Coronary artery (tissue), 2 donors: ENCODE measurements around the gene SCML2.
"Not testable (repeated sequence)": the region's sequence is repeated elsewhere in the genome, so short reads cannot be mapped to it uniquely, and the experiment has no call there.

Experiments
- DNase-seq: peaks from one replicate; pipeline ENCODE4 v3.0.0-alpha.2; 2017; ENCODE audit warnings: low spot score
- H3K27ac ChIP-seq, 2 donors: fragments of 200-600 bp; sonication (generic); one replicate each; pipeline ENCODE4 v1.5.1; 2016 to 2019
- H3K4me3 ChIP-seq: fragments of 200-600 bp; sonication (generic); 2 replicates; pipeline ENCODE4 v1.5.1; 2016; ENCODE audit warnings: mild to moderate bottlenecking, moderate library complexity
- CTCF ChIP-seq: fragments of 200-600 bp; sonication (generic); IDR thresholded peaks from one replicate; pipeline ENCODE4 v1.5.1; 2019; ENCODE audit warnings: antibody characterized with exemption

The SCML2 gene

GRCh38 chrX:18354369-18355223, at the start of gene SCML2:
TSS of gene SCML2 (minus strand) at chrX:18354688. CDS start at chrX:18334071, 20,617 bp downstream.
- Histone ChIP-seq H3K27ac (peak within 1 kb of the TSS in 1 of 2 donors; percentile 33), H3K4me3 (peak within 1 kb of the TSS; percentile 68)
- TF ChIP-seq CTCF: no peak
- no peak for DNase-seq

- no peak overlapping the region for H3K4me3 ChIP-seq
- TF ChIP-seq CTCF: no peak
- no peak for DNase-seq
- no peak overlapping the region for H3K27ac ChIP-seq
These were observed 47.3 kb upstream of the SCML2 start for GRCh38 chrX:18401848-18402213.

GRCh38 chrX:18394477-18394876, 40.0 kb upstream of the SCML2 start:
- TF ChIP-seq CTCF: no peak
- no peak for DNase-seq
- no peak overlapping the region for H3K4me3 ChIP-seq
- no peak overlapping the region for H3K27ac ChIP-seq

GRCh38 chrX:18390941-18391538, 36.6 kb upstream of the SCML2 start:
- no peak overlapping the region for H3K27ac ChIP-seq
- no peak overlapping the region for H3K4me3 ChIP-seq
- peak; percentile 68 for TF ChIP-seq CTCF
- DNase-seq: no peak

- Histone ChIP-seq H3K27ac (no peak overlapping the region), H3K4me3 (no peak overlapping the region)
- DNase-seq: no peak
- TF ChIP-seq CTCF: no peak
These were observed 35.5 kb upstream of the SCML2 start for GRCh38 chrX:18389966-18390365.

- Histone ChIP-seq H3K27ac (no peak overlapping the region), H3K4me3 (no peak overlapping the region)
- DNase-seq: no peak
- TF ChIP-seq CTCF: no peak
These were observed 23.3 kb upstream of the SCML2 start for GRCh38 chrX:18377796-18378195.

GRCh38 chrX:18375131-18375805, 20.8 kb upstream of the SCML2 start:
- H3K4me3 ChIP-seq, H3K27ac ChIP-seq, DNase-seq: not testable (repeated sequence)

GRCh38 chrX:18369096-18369495, 14.6 kb upstream of the SCML2 start:
- H3K27ac ChIP-seq, H3K4me3 ChIP-seq: not testable (repeated sequence)

More at GRCh38 chrX:18369096-18369495, 14.6 kb upstream of the SCML2 start:
- DNase-seq: not testable (repeated sequence)
